ENCODE measurements around the gene SLC27A1.

The SLC27A1 gene

GRCh38 chr19:17534767-17535166 lies 64.4 kb downstream of the SLC27A1 start:
- Mint-ChIP-seq H3K4me1 (peaks cover 5% of the 10 kb centered on the region), H3K36me3 (ENCODE audit: low read depth) (no peaks in the 10 kb centered on the region)

GRCh38 chr19:17536955-17537354 lies 66.6 kb downstream of the SLC27A1 start:
- H3K27ac Mint-ChIP-seq, result no peak overlapping the region
- peaks cover 32% of the 10 kb centered on the region for H3K27me3 Mint-ChIP-seq (ENCODE audit: low read depth)
- H3K4me3 Mint-ChIP-seq, result peak overlapping the region in 1 of 3 experiments; percentile 14
- no peaks in the 10 kb centered on the region for H3K9me3 Mint-ChIP-seq
- no peak for TF ChIP-seq CTCF (IDR thresholded peaks at IDR 0.05; ENCODE audit: unreplicated experiment in 3 of 3)
- H3K36me3 Mint-ChIP-seq (ENCODE audit: low read depth), result no peaks in the 10 kb centered on the region
- H3K4me1 Mint-ChIP-seq, result peaks cover 5% of the 10 kb centered on the region

More at GRCh38 chr19:17534767-17535166, 64.4 kb downstream of the SLC27A1 start:
- no peaks in the 10 kb centered on the region for H3K9me3 Mint-ChIP-seq
- H3K27me3 Mint-ChIP-seq (ENCODE audit: low read depth), result peaks cover 27% of the 10 kb centered on the region
- no peak overlapping the region for H3K4me3 Mint-ChIP-seq
- H3K27ac Mint-ChIP-seq, result no peak overlapping the region
- TF ChIP-seq CTCF (IDR thresholded peaks at IDR 0.05; ENCODE audit: unreplicated experiment in 3 of 3), result no peak

DNA sequence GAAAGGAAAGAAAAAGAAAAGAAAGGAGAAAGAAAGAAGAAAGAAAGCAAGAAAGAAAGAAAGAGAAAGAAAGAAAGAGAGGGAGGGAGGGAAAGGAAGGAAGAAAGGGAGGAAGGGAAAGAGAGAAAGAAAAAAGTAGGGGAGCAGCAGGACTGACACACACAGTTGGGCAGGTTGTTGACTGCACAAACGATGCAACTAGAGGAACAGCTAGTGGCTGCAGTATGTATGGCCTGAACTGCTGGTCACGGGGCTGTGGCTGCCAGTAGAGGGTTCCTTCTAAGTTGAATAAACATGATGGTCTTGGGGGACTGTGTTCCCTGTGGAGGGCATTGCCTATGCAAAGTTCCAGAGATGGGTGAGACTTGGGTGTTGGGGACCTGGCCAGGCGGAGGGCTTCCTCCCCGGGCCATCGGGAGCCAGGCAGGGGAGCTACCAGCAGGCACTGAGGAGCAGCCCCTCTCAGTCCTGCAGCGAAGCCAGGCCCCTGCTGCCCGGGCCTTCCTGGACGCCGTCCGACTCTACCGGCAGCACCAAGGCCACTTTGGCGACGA lies 68.4 kb downstream of the SLC27A1 start:
- Mint-ChIP-seq H3K27me3 (ENCODE audit: low read depth) (peaks cover 40% of the 10 kb centered on the region), H3K9me3 (no peaks in the 10 kb centered on the region), H3K27ac (no peak overlapping the region), H3K4me3 (peak overlapping the region; percentile 72 to 77 (median 76)), H3K4me1 (peaks cover 5% of the 10 kb centered on the region), H3K36me3 (ENCODE audit: low read depth) (no peaks in the 10 kb centered on the region)
- TF ChIP-seq CTCF (IDR thresholded peaks at IDR 0.05; ENCODE audit: unreplicated experiment in 3 of 3), result no peak

DNA sequence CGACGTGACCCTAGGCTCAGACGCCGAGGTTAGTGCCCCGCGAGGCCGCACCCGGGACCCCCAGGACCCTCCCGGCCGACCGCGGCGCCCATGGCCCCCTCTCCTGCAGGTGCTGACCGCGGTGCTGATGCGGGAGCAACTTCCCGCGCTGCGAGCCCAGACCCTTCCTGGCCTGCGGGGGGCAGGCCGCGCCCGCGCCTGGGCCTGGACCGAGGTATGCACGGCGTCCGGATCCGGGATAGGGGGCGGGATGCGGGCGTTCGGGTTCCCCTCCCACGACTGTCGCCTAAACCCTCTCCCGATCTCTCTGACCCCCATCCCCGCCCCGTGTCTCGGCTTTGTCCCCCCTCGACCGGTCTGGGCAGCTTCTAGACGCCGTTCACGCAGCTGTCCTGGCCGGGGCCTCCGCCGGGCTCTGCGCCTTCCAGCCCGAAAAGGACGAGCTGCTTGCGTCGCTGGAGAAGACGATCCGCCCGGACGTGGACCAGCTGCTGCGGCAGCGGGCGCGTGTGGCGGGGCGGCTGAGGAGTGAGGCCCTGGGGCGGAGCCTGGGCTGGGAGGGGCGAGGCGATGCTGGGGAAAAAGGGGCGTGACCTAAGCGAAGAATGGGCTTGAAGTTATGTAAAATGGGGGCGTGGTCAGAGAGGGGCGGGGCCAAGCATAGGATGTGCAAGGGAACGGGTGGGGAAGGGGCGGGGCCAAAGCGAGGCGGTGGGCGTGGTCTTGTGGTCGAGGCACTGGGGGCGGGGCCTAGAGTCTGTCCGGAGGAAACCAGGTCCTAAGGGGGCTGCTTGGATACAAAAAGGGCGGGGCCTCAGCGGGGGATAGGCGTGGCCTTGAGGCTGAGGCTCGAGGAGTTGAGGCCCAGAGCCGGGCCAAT lies 69.2 kb downstream of the SLC27A1 start:
- Mint-ChIP-seq H3K4me3 (peak overlapping the region; percentile 71 to 80 (median 79)), H3K4me1 (peaks cover 5% of the 10 kb centered on the region), H3K36me3 (ENCODE audit: low read depth) (no peaks in the 10 kb centered on the region), H3K27me3 (ENCODE audit: low read depth) (peaks cover 43% of the 10 kb centered on the region), H3K27ac (no peak overlapping the region), H3K9me3 (no peaks in the 10 kb centered on the region)
- no peak for TF ChIP-seq CTCF (IDR thresholded peaks at IDR 0.05; ENCODE audit: unreplicated experiment in 3 of 3)

- Mint-ChIP-seq H3K9me3 (no peaks in the 10 kb centered on the region), H3K4me3 (no peak overlapping the region), H3K27me3 (ENCODE audit: low read depth) (peaks cover 43% of the 10 kb centered on the region), H3K36me3 (ENCODE audit: low read depth) (no peaks in the 10 kb centered on the region), H3K4me1 (peaks cover 5% of the 10 kb centered on the region), H3K27ac (no peak overlapping the region)
- TF ChIP-seq CTCF (IDR thresholded peaks at IDR 0.05; ENCODE audit: unreplicated experiment in 3 of 3), result no peak
Observed at GRCh38 chr19:17540174-17540573, 69.8 kb downstream of the SLC27A1 start.
